ENCODE data around the gene TMEM97.
A peak's percentile ranks its signal among the peaks of the same experiment; 100 is the strongest.

Gene TMEM97

GRCh38 chr17:28317099-28317965, 1.7 kb upstream of the TMEM97 start:
- no peak for DNase-seq (ENCODE audit: low read depth in 2 of 2)

GRCh38 chr17:28317966-28318758, 838 bp upstream of the TMEM97 start:
- DNase-seq (ENCODE audit: low read depth in 2 of 2) = no peak

- DNase-seq (ENCODE audit: low read depth in 2 of 2) = no peak
Measured at GRCh38 chr17:28319598-28319935, 567 bp downstream of the TMEM97 start.

DNA sequence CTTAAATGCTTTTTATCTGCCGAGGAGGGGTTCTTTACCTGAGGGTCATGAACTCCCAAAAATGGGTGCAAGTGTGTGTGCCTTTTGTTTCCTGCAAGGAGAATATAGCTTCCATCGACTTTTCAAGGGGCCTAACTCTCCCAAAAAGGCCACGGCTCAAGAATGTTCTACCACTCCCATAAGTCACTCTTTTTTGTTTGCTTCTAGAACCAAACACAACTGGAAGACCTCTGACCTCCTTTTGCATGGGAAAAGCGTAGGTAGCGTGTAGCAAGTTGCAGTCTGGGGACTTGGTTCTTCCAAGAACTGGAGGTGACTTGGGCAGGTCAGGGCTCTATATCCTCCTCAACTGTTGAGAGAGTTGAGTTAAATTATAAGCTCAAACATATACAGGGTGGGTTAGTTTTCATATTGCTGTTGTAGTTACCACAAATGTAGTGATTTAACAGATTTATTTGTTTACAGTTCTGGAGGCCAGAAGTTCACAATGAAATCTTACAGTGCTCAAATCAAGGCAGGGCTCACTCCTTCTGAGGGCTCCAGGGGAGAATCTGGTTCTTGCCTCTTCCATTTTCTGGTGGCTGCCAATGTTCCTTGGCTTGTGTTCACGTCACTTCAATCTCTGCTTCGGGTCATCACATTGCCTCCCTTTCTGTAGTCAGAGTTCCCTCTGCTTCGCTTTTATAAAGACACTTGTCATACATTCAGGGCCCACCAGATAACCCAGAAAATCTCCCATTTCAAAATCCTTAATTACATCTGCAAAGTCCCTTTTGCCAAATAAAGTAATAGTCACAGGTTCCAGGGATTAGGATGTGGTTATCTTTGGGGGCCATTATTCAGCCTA, 1.4 kb downstream of the TMEM97 start:
- no peak for DNase-seq (ENCODE audit: low read depth in 2 of 2)

GRCh38 chr17:28324267-28324745, 5.3 kb downstream of the TMEM97 start:
- DNase-seq (ENCODE audit: low read depth in 2 of 2) = no peak

GRCh38 chr17:28324781-28325180, 5.8 kb downstream of the TMEM97 start:
- DNase-seq (ENCODE audit: low read depth in 2 of 2) = no peak

DNA sequence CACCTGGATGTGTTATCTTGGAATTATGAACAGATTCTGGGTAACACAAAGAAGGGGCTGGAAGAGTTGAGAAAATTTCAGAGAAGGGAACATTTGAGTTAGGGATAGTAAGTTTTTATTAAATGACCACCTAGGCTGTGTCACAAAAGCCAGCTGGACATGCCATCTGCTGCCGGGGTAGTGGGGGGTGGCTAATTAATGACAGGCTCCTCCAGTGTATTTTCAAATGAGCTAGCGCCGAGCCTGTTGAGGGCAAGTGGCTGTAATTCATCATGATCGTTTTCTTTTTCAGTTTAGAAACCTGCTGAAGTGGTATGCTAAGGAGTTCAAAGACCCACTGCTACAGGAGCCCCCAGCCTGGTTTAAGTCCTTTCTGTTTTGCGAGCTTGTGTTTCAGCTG, 6.2 kb downstream of the TMEM97 start:
- DNase-seq (ENCODE audit: low read depth in 2 of 2) = no peak

- no peak for DNase-seq (ENCODE audit: low read depth in 2 of 2)
Measured at GRCh38 chr17:28326114-28326513, 7.1 kb downstream of the TMEM97 start.

GRCh38 chr17:28327031-28327607, 8.1 kb downstream of the TMEM97 start:
- DNase-seq (ENCODE audit: low read depth in 2 of 2) = no peak

- no peak for DNase-seq (ENCODE audit: low read depth in 2 of 2)
Measured at GRCh38 chr17:28327709-28328108, 8.7 kb downstream of the TMEM97 start.

DNA sequence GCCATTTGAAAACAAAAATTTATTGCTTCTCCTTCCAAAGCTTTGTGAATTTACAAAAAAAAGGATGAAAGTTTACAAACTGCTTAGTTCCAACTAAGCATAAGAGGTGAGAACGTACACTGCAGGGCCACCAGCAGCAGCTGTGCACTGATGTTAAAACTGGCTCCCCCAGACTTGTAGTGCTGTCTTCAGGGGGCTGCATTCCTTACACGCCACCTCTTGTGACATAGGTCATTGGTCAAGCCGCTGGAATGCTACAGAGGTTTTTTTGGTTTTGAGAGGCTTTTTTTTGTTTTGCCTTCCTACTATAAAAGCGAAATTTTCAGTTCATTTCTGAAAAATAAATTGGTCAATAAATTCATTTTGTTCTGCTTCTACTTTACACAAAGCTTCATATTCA, 9.3 kb downstream of the TMEM97 start:
- no peak for DNase-seq (ENCODE audit: low read depth in 2 of 2)

GRCh38 chr17:28330671-28331070, 11.7 kb downstream of the TMEM97 start:
- no peak for DNase-seq (ENCODE audit: low read depth in 2 of 2)

- no peak for DNase-seq (ENCODE audit: low read depth in 2 of 2)
Measured at GRCh38 chr17:28331891-28332420, 13.0 kb downstream of the TMEM97 start.

DNA sequence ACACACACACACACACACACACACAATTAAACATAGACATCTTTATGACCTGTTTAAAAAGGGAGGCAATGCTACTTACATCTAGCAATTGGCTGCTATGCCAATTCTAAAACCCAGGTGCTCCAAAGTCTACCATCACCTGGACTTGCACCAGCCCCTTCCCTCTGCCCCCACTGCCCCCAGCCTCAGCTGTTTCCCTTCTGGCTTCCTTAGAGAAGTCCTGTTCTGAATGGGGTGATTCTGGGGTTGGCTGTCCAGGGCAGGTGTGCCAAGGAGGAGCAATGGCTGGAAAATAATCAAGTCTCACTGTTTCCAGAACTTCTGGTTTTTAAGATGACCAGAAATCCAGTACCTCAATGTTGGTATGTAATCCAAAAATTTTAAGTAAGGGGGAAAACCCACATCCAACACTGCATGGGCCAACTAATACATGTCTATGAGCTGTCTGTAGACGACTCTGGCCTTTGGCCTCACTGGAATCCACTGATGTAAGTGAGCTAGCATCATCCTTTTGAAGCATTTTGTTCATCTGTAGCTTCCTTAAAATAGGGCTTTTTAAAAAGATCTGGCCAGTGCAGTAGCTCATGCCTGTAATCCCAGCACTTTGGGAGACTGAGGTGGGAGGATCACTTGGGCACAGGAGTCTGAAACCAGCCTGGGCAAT, 14.2 kb downstream of the TMEM97 start:
- DNase-seq (ENCODE audit: low read depth in 2 of 2) = no peak

GRCh38 chr17:28334171-28334570, 15.2 kb downstream of the TMEM97 start:
- no peak for DNase-seq (ENCODE audit: low read depth in 2 of 2)

- DNase-seq (ENCODE audit: low read depth in 2 of 2) = no peak
Measured at GRCh38 chr17:28334666-28335200, 15.7 kb downstream of the TMEM97 start.

DNA sequence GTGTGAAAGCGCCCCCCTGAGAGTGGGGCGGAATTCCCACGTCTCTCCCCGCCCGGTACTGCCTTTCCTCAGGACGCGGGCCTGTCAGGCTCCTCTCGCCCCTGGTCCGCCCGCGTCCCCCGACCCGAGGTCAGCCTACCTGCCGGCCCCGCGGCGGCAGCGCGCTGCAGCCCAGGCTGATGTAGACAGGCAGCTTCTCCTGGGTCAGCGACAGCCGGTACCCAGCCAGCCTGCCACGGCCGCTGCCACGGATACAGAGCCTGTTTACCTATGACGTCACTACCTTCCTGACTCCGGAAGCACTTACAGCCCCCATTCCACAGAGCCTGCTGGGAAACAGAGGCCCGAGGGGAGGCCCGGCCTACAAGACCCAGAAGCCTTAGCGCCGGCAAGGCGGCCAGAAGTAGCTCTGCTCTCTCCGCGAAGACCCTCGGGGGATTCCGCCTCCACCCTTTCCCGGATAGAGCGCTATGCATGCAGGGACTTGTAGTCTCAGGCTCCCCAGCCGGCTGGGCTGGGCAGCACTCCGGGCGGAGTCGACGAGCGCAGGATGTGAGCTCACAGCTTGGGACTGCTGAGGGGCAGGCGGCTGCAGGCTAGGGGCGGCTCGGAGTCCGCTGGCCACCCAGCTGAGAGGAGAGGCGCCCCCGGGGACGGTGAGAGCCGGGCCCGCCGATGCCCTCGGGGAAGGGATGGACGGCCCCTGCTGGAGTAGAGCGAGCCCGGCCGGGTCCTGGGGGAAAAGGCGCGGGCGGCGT, 16.4 kb downstream of the TMEM97 start, which contains the start of the genes IFT20 and TNFAIP1:
Gene IFT20 (minus strand): TSS at position 272 of the 758 bp plus-strand sequence. CDS start 3,487 bp downstream, outside the sequence.
Gene TNFAIP1 (plus strand): TSS at position 561 of the 758 bp plus-strand sequence. CDS start 3,761 bp downstream, outside the sequence.
- peak; percentile 90 to 92 for DNase-seq (ENCODE audit: low read depth in 2 of 2)

GRCh38 chr17:28335959-28336871, 17.2 kb downstream of the TMEM97 start:
- DNase-seq (ENCODE audit: low read depth in 2 of 2) = no peak
